K562 treated with DMSO at 1 percent for 12 hours (cell line): ENCODE measurements around the gene LALBA. TPM values are rescaled to one million over a fixed set of nuclear protein-coding genes. Genes with fewer than 3 reads are reported as not detected.

Experiments used
- total RNA-seq: library from RNA; unstranded; fragments of 300-600 nt; gene quantifications from 2 replicates; pipeline ENCODE4 v1.2.3, GENCODE V29; 2022; ENCODE audit not compliant: insufficient read depth

Gene LALBA
- not detected in 2 replicates for total RNA-seq

DNA sequence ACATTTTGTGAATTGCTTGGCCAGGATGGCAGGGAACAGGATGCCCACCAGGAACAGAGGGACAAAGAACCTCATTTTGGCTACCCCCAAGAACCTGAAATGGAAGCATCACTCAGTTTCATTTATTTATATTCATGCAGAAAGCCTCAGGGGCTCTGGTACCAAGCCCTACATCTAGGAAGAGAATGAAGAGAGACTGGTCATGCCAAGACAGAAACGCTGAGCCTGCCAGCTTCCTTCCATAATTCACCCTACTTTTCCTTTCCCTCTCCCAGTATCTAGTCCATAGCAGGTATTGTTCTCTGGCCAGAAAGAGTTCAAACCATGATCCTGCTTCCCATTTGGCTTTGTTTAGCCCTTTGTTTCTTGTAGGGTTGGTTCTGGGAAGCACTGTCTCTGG lies at the start of gene LALBA:
LALBA (minus strand) TSS at position 101 of the 400 bp plus-strand sequence; CDS start at position 75, 26 bp downstream.

DNA sequence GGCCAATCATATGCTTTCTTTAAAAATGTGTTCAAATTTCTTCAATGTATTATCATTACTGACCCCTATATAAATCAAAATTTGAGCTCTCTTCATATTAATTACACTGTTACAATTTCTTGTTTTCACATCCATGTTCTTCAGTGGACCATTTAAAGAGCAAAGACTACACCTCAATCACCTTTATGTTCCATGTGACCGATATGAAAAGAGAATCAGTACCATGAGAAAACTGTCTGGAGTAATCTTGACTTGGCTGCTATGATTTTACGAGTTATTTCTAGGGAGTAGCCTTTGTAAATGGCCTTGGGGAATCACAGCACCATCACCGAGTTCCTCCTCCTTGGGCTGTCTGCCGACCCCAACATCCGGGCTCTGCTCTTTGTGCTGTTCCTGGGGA lies 44.5 kb downstream of the LALBA start, which contains the start of gene OR8S1:
OR8S1 (plus strand) TSS at position 301 of the 400 bp plus-strand sequence; CDS start at position 301, 0 bp downstream.

Other genes starting within 250 kb of the LALBA start
- 4.9 and 25.9 TPM in 2 replicates for gene ZNF641, start 219.1 kb downstream of the LALBA start, total RNA-seq
- not detected in 2 replicates for gene ANP32D, start 97.5 kb downstream of the LALBA start, total RNA-seq
- gene C12orf54, start 87.5 kb downstream of the LALBA start, total RNA-seq, result not detected in 2 replicates
- gene OR8S1, start 44.4 kb downstream of the LALBA start, total RNA-seq, result not detected in 2 replicates
- 33.0 and 37.6 TPM in 2 replicates for gene KANSL2, start 112.2 kb upstream of the LALBA start, total RNA-seq
- 3.8 and 21.7 TPM in 2 replicates for gene CCNT1, start 146.7 kb upstream of the LALBA start, total RNA-seq
- gene ADCY6, start 219.0 kb upstream of the LALBA start, total RNA-seq, result 0.42 and 1.1 TPM in 2 replicates
- 0.49 and 1.6 TPM in 2 replicates for gene CACNB3, start 248.4 kb upstream of the LALBA start, total RNA-seq